ENCODE data around the gene KPRP.

The KPRP gene

DNA sequence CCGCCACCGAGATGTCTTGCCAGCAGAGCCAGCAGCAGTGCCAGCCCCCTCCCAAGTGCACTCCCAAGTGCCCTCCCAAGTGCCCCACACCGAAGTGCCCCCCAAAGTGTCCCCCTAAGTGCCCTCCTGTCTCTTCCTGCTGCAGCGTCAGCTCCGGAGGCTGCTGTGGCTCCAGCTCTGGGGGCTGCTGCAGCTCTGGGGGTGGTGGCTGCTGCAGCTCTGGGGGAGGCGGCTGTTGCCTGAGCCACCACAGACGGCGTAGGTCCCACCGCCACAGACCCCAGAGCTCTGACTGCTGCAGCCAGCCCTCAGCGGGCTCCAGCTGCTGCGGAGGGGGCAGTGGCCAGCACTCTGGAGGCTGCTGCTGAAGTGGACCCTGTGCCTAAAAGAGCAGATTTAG lies 18.5 kb downstream of the KPRP start:
- DNase-seq: no peak

DNA sequence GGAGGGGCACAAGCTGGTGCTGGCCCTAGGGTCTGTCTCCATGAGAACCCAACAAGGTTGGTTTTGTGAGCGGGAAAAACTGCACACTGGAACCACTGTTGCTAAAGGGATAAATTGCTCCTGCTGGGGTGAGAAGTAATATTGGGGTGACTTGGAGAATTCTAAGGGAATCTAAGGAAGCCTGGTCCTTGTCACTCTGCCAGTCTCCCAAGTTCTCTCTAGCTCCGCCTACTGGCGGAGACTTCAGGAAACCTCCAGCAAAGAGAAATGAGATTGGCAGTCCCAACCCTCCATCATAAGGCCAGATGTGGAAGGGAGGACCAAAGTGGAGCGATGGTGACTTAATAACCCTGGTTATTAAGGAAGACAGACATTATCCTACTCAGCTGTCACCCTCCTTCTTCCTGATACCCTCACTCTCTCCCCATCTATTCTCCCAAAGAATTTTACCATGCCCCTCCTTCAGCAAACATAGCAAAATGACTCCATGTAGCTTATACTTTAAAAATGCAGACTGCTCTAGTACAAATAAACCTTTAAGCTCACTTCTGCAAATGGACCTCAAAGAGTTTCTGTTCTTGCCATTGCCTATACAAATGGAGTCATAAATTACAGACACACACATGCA lies 19.8 kb downstream of the KPRP start:
- no peak for DNase-seq

DNA sequence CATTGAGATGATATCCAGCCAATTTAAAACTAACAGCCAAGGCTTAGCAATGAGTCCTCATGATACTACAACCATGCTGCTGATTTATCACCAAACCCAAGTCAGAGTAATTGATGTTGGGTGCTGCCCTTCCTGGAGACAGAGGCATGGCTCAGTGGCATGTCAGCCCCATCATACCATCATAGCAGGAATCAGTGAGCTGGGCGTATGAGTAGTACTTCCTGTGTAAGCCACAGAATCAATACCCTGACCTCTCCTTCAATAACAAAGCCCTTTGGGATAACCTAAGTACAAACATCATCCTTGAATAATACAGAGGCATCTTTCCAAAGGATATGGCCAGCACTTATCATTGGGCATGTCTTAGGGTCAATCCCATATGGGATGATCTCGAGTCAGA lies 25.3 kb downstream of the KPRP start:
- no peak for DNase-seq

DNA sequence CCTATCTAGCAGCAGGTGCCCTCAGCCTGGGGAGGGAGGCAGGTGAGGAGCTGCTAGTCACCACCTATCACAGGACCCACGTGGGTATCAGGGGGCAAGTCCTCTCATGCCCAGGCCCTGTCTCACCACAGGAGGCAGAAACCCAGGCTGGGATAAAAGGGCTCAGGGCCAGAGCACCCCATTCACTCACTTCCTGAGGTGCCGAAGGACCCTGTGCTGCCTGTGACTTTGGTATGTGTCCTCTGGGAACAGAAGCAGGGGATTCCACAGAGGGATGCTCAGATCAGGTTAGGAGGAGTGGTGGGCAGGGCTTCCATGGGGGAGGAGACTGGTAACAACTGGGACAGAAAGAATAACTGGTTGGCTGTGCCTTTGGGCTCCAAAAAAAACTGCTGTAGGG lies 28.3 kb downstream of the KPRP start, which contains the start of gene LCE1E:
Gene LCE1E (plus strand): TSS at position 181 of the 400 bp plus-strand sequence. CDS start 1,043 bp downstream, outside the sequence.
- DNase-seq: no peak

DNA sequence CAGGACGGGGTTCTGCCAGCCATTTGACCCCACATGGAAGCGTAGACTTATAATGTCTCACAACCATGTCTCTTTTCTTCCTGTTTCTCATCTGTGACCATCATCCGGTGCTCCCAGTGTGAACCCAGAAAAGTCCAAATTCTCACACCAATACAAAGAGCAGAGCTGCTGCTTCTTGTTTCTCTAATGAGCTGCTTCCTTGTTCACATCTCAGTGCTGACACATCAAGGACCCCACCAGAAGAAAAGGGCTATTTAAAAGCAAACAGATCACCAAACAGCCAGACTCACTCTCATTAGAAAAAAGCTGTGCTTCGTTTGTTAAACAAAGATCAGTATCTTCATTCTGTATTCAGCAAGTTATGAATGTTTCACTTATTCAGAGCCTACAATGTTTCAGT lies 37.9 kb downstream of the KPRP start:
- DNase-seq: no peak

DNA sequence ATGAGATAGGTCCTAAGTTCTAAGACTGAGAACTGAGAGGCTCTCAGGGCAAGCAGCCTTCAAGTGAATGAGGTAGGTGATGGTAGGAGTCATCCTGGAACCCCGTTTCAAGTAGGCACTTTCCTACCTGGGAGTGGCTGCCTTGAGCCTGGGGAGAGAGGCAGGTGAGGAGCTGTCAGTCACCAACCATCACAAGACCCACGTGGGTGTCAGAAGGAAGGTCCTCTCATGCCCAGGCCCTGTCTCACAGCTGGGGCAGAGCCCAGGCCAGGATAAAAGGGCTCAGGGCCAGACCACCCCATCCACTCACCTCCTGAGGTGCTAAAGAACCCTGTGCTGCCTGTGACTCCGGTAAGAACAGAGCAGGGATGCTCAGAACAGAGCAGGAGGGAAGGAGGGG lies 38.6 kb downstream of the KPRP start, which contains the start of gene LCE1D:
Gene LCE1D (plus strand): TSS at position 301 of the 400 bp plus-strand sequence. CDS start 1,074 bp downstream, outside the sequence.
- DNase-seq: no peak

DNA sequence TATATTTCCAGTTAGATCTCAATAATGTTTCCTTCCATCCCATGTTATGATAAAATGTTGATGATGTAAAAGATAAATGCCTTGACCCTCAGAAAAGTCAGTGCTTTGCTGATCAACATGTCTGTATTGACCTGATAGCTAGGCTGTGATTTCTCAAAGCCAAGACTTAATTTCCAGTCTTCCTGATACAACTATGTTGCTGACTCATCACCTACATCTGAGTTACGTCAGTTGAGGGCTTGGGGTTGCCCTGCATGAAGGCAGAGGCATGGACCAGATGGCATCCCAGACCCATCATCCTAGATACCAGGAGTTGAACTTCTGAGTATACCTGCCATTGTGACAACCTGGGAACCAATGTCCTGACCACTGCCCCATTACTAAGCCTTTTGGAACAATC lies 43.5 kb downstream of the KPRP start:
- no peak for DNase-seq

DNA sequence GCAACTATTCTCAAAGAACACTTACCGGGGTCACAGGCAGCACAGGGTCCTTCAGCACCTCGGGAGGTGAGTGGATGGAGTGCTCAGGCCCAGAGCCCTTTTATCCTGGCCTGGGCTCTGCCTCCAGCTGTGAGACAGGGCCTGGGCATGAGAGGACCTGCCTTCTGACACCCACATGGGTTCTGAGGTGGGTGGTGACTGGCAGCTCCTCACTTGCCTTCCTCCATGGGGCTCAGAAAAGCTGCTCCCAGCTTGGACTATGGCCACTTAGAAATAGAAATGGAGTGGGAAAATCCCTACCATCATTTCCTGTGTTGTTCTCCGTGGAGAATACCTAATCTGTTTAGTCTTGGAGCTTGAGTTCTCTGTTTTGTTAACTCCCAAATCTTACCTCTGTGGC lies 48.8 kb downstream of the KPRP start, which contains the start of gene LCE1C:
Gene LCE1C (minus strand): TSS at position 76 of the 400 bp plus-strand sequence. CDS start 1,173 bp downstream, outside the sequence.
- no peak for DNase-seq

DNA sequence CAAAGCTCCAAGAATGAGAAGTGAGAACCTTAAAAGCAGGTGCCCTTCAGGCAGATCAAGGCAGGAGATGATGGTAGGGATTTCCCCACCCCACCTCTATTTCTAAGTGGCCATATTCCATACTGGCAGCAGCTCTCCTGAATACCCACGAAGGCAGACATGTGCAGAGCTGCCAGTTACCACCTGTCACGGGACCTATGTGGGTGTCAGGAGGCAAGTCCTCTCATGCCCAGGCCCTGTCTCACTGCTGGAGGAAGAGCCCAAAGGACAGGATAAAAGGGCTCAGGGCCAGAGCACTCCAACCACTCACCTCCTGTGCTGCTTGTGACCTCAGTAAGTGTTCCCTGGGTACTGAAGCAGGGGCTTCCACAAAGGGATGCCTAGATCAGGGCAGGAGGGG lies 53.2 kb downstream of the KPRP start:
- DNase-seq: no peak
